CD4-positive, alpha-beta T cell treated with Interleukin-17A for 4 hours (primary cell): ENCODE data around the gene MICU1.

Experiments
- DNase-seq: peaks from one replicate; pipeline ENCODE4 v3.0.0-alpha.2; 2020; ENCODE audit warnings: mixed read lengths

Gene MICU1

DNA sequence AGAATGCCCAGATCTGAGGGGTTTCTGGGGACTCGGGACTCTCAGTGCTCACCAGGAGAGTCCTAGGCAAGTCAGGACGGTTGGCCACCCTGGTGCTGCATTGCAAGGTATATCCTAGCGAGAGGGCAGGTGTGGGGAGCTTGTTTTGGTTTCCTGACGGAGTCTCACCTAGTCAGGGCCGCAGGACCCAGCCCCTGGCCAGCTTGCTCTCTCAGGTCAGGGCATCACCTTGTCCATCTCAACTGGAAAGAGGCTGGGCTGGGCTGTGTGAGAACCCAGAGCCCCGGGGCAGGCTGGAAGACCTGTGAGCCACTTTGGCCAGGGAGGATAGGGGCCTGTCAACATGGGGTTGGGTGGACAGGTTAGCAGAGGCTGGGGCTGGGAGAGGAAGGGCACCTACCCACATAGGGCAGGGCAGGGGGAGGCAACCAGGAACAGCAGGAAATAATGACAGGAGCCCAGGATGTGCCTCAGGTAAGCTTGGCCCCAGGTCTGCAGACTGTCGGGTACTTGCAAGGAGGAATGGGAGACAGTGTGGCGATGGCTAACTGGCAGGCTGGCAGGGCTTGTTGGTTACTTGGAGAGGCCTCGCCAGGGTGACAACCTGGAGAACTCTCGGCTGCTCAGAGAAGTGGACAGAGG is 302.6 kb downstream of the MICU1 start:
- DNase-seq: peak; percentile 31

DNA sequence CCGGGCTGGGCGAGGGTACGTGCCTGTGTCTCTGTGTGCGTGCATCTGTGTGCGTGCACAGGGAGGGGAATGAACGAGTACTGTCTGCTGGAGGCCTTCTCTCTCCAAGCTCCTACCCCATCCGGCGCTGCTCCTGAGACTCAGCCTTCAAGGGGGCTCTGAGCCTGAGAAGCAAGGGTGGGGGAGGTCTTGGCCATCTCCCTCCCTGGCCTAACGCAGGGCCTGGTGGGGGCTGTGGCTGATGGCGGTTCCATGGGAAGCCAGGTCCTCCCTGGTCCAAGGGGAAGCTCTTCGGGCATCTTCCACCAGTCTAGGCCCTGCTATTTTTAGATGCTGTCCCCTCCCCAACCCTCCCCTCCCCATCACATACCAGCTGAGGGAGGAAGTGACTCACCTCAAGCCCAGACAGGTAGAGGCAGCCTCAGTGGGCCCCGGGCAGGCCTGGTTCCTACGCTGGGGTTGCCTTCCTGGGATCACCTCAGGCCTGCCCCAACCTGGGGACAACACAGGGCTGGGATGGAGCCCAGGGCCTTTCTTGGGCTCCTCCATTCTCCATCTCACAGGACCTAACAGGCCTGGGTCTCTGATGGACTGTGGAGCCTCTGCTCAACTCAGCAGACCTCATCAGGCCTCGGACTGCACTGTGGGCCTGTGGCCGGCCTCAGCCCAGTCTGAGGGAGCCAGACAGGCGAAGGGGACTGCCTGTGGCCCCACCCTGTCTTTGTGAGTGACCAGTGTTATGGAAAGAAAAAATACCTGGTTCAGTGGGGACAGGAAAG is 303.4 kb downstream of the MICU1 start:
- DNase-seq: peak; percentile 82

DNA sequence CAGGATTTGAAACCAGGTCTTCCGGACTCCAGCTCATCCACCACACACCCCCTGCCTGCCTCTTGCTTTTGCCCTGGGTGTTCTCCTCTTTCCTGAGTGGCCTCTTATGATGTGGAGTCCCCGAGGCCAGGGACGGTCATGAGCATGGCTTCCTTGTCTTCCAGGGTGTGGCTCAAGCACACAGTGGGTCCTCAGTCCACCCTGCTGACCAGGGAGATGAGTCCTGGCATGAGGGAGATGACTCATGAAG is 303.9 kb downstream of the MICU1 start:
- no peak for DNase-seq

DNA sequence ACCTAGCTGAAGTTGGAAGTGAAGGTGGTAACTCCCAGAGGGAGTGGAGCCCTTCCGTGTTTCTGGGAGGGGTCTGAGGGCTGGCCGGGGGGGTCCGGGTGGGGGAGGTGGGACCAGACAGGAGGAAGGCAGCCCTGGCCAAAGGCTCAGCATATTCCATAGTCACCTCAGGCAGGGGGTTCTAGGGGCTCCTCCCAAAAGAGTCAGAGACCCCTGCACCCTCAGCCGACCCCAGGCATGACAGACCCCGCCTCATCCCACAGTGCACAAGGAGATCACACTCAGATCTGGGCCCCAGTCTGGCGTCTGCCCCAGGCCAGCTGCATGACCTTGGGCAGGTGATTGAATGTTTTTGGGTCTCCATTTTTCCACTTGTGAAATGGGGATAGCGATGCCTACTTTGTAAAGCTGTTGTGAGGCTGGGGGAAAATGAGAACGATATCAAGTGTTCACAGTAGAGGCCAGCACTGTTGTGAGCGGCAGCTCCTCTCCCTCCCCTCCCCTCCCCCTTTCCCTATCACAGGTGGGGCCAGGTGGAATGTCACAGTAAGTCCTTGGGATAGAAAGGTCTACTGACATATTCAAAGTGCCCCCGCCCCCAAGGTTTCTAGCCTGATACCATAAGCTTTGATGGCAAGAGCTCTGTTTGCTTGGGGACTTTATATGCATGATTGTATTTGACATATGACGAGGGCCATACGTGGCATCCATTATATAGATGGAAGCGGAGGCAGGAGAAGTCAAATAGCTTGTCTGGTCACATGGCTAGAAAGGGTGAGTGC is 304.4 kb downstream of the MICU1 start:
- DNase-seq: peak; percentile 11

DNA sequence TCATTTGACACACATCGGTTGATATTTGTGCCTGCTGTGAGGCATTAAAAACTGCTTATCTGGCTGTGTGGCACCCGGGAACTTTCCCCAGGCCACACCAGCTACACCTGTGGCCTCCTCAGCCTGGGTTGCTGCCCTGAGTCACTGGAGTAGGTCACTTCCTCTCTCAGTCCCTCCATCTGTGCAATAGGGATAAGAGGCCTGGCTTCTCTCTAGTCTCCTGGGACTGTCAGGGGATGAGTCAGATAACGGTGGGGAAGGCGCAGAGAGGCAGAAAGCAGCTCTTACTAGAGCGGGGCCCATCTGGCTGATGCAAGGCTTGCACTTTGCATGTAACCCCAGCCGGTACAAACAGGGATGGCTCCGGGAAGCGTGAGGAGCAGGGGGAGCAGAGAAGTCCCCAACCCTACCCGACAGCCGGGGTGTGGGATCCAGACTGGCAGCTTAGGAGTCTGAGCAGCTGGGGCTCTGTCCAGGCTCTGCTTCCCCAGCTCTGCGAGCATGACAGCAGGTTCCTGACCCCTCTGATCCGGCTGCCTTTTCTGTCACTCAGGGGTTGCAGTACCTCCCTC is 305.1 kb downstream of the MICU1 start:
- peak; percentile 77 for DNase-seq

DNA sequence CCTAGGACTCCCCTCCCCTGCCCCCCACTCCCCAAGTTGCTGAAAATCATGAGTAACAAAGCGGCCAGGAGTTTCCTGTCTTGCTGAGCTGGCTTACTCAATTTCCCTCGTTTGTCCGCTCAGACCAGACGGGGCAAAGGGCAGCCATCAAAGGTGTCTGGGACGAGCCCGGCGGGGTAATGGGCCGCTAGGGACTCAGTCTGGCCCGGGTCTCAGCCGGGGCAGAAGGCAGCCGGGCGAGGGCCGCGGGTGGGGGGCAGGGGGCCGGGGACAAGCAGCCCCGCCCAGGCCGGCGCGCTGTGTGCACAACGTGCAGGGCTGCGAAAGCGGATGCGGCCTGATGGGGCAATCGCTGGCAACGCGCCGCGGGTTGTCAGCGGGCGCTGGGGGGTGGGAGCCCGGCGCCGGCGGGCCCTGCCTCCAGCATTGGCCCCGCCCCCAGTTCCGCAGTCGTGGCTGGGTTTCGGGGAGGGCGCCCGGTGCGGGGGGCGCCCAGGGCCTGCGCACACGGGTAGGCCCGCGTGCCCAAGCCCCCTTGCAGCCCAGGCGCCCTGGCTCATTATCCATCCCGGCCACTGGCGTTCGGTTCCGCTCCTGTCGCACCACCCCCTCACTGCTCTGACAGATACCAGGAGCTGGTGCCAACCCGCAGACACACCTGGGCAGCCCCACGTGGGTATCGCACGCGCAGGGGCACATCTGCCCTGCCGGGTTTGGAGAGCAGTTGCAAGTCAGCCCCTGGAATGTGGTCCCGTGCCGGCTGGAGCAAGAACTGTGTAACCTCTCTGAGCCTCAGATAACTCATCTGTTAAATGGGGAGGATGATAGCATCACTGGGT is 306.2 kb downstream of the MICU1 start:
- peak; percentile 93 for DNase-seq

DNA sequence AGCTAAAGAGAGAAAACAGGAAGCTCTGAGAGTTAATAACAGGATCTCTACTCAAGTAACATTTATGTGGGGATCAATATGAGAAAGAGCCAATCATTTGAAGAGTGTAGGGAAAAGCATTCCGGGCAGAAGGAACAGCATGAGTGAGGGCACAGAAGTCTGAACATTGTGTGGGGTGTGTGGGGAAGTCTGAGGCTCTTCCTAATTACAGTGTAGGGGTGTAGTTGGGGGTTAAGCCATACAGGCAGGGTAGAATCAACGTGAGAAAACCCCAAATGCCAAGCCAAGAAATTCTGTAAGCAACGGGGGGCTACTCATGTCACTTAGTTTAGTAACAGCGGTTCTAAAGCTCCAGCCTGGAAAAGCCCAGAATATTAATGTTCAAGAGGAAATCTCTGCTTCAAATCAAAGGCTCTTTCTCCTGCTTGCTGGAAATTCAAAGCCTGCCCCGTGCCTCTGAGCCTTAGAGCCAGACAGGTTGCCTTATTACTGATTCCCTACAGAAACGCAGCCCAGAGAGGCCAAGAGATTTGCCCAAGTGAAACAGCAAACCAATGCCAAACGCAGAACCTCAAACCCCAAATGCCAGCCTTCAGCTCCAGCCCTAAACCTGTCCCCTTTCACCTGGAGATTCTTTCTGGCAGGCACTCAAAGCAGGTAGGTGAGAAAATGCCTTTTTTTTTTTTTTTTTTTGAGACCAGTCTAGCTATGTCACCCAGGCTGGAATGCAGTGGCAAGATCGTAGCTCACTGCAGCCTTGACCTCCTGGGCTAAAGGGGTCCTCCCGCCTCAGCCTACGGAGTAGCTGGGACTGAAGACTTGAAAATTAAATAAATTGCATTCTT is 307.2 kb downstream of the MICU1 start:
- peak; percentile 33 for DNase-seq
